Measurements from ENCODE around the gene SPATS1. TPM values are rescaled to one million over a fixed set of nuclear protein-coding genes. Genes with fewer than 3 reads are reported as not detected.
"Not testable (repeated sequence)": the region's sequence is repeated elsewhere in the genome, so short reads cannot be mapped to it uniquely, and the experiment has no call there.

The SPATS1 gene
- total RNA-seq, 1 donor from 2014 or later: not detected

- peaks cover 17% of the 10 kb centered on the region for H3K4me1 Mint-ChIP-seq (ENCODE audit: low read depth)
- H3K27me3 Mint-ChIP-seq: peaks cover 30% of the 10 kb centered on the region
- H3K4me3 Mint-ChIP-seq (ENCODE audit: low read depth): no peak overlapping the region
- H3K27ac Mint-ChIP-seq: no peak overlapping the region
- no peaks in the 10 kb centered on the region for H3K36me3 Mint-ChIP-seq (ENCODE audit: insufficient read depth)
- TF ChIP-seq CTCF (IDR thresholded peaks at IDR 0.05; ENCODE audit: unreplicated experiment): no peak
- DNase-seq (ENCODE audit: low spot score, unreplicated experiment): no peak
- no peaks in the 10 kb centered on the region for H3K9me3 Mint-ChIP-seq (ENCODE audit: low read depth)
Observed at GRCh38 chr6:44316481-44316880, 26.0 kb upstream of the SPATS1 start.

- Mint-ChIP-seq H3K4me1 (ENCODE audit: low read depth) (peaks cover 11% of the 10 kb centered on the region), H3K27ac (peak overlapping the region; percentile 47), H3K27me3 (peaks cover 30% of the 10 kb centered on the region)
- DNase-seq (ENCODE audit: low spot score, unreplicated experiment); H3K9me3 Mint-ChIP-seq (ENCODE audit: low read depth); H3K4me3 Mint-ChIP-seq (ENCODE audit: low read depth); H3K36me3 Mint-ChIP-seq (ENCODE audit: insufficient read depth): not testable (repeated sequence)
Observed at GRCh38 chr6:44317136-44317631, 25.3 kb upstream of the SPATS1 start.

GRCh38 chr6:44321210-44321609, 21.2 kb upstream of the SPATS1 start:
- DNase-seq (ENCODE audit: low spot score, unreplicated experiment): no peak
- Mint-ChIP-seq H3K9me3 (ENCODE audit: low read depth) (no peaks in the 10 kb centered on the region), H3K27me3 (peaks cover 28% of the 10 kb centered on the region), H3K27ac (no peak overlapping the region), H3K36me3 (ENCODE audit: insufficient read depth) (no peaks in the 10 kb centered on the region), H3K4me3 (ENCODE audit: low read depth) (no peak overlapping the region), H3K4me1 (ENCODE audit: low read depth) (peaks cover 6% of the 10 kb centered on the region)
- no peak for TF ChIP-seq CTCF (IDR thresholded peaks at IDR 0.05; ENCODE audit: unreplicated experiment)

- Mint-ChIP-seq H3K27me3 (peaks cover 20% of the 10 kb centered on the region), H3K4me3 (ENCODE audit: low read depth) (no peak overlapping the region)
Observed at GRCh38 chr6:44327096-44327495, 15.4 kb upstream of the SPATS1 start.

GRCh38 chr6:44327760-44328159, 14.7 kb upstream of the SPATS1 start:
- no peak for DNase-seq (ENCODE audit: low spot score, unreplicated experiment)
- no peak overlapping the region for H3K4me3 Mint-ChIP-seq (ENCODE audit: low read depth)
- TF ChIP-seq CTCF (IDR thresholded peaks at IDR 0.05; ENCODE audit: unreplicated experiment): no peak
- no peaks in the 10 kb centered on the region for H3K36me3 Mint-ChIP-seq (ENCODE audit: insufficient read depth)
- peak overlapping the region; percentile 84 for H3K27ac Mint-ChIP-seq
- H3K4me1 Mint-ChIP-seq (ENCODE audit: low read depth): peaks cover 6% of the 10 kb centered on the region
- H3K9me3 Mint-ChIP-seq (ENCODE audit: low read depth): no peaks in the 10 kb centered on the region
- peaks cover 26% of the 10 kb centered on the region for H3K27me3 Mint-ChIP-seq

More at GRCh38 chr6:44327096-44327495, 15.4 kb upstream of the SPATS1 start:
- Mint-ChIP-seq H3K4me1 (ENCODE audit: low read depth) (peaks cover 6% of the 10 kb centered on the region), H3K9me3 (ENCODE audit: low read depth) (no peaks in the 10 kb centered on the region), H3K36me3 (ENCODE audit: insufficient read depth) (no peaks in the 10 kb centered on the region), H3K27ac (no peak overlapping the region)
- DNase-seq (ENCODE audit: low spot score, unreplicated experiment): no peak
- TF ChIP-seq CTCF (IDR thresholded peaks at IDR 0.05; ENCODE audit: unreplicated experiment): no peak

GRCh38 chr6:44328203-44328602, 14.2 kb upstream of the SPATS1 start:
- not testable (repeated sequence) for H3K9me3 Mint-ChIP-seq (ENCODE audit: low read depth); DNase-seq (ENCODE audit: low spot score, unreplicated experiment); H3K4me1 Mint-ChIP-seq (ENCODE audit: low read depth); H3K36me3 Mint-ChIP-seq (ENCODE audit: insufficient read depth)
- peak overlapping the region; percentile 84 for H3K27ac Mint-ChIP-seq
- H3K27me3 Mint-ChIP-seq: peaks cover 29% of the 10 kb centered on the region
- H3K4me3 Mint-ChIP-seq (ENCODE audit: low read depth): peak overlapping the region; percentile 4
